Activated T-cell treated with anti-CD3 and anti-CD28 coated beads, Interleukin-2, amount 50 U/mL, for 24 hours (primary cell): ENCODE data around the gene CASZ1.

ENCODE experiments used
- DNase-seq: peaks from one replicate; pipeline ENCODE4 v3.0.0-alpha.2; 2020
- H3K27ac Mint-ChIP-seq: 2 replicates; pipeline ENCODE4 v1.8.0; 2020; ENCODE audit warnings: mild to moderate bottlenecking, mixed read lengths
- H3K27me3 Mint-ChIP-seq: 2 replicates; pipeline ENCODE4 v1.8.0; 2020; ENCODE audit warnings: mixed read lengths
- H3K36me3 Mint-ChIP-seq: 2 replicates; pipeline ENCODE4 v1.8.0; 2020; ENCODE audit warnings: low read depth, mixed read lengths
- H3K4me1 Mint-ChIP-seq: 2 replicates; pipeline ENCODE4 v1.8.0; 2020; ENCODE audit warnings: low read depth, mixed read lengths
- H3K4me3 Mint-ChIP-seq: 2 replicates; pipeline ENCODE4 v1.8.0; 2020; ENCODE audit warnings: mild to moderate bottlenecking, moderate library complexity, mixed read lengths
- H3K9me3 Mint-ChIP-seq: 2 replicates; pipeline ENCODE4 v1.8.0; 2020; ENCODE audit warnings: mixed read lengths

CASZ1 gene

DNA sequence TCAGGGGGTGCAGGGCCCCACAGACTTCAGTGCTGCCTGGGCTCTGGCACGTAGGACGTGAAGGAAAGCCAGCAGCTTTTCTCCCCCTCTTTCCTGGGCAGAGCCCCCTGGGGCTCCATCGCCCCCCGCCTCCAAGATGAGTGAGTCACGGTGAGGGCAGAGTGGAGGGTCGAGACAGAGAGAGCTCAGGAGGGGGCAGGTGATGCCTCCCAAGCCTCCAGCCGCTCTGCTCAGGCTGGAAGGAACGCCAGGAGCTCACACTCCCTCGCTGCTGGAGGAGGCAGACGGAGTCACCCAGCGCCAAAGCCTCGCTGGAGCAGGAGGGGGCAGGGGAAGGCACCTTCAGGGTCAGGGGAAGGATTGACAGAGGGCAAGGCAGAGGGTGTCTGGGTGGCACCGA lies 119.5 kb downstream of the CASZ1 start:
- H3K36me3 Mint-ChIP-seq, result no peaks in the 10 kb centered on the region
- H3K9me3 Mint-ChIP-seq, result no peaks in the 10 kb centered on the region
- H3K27ac Mint-ChIP-seq, result no peak overlapping the region
- H3K27me3 Mint-ChIP-seq, result no peaks in the 10 kb centered on the region
- H3K4me1 Mint-ChIP-seq, result no peaks in the 10 kb centered on the region
- DNase-seq, result no peak
- no peak overlapping the region for H3K4me3 Mint-ChIP-seq

DNA sequence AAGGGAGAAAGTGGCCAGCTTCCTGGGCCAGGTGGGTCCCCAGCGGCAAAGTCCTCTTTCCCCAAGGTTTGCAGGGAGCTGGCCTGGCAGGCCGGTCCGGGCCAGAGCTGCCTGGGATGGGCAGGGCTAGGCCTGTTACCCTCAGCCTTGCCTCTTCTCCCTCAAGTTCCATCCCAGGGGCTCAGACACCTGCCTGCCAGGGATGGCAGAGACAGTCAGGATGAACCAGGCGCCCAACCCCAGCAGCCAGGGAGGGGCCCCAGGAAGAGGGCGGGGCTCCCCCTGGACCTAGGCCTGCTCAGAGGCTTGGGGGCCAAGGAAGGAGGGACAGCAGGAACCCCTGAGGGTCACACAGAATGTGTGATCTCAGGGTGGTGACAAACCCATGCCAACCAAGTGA lies 120.6 kb downstream of the CASZ1 start:
- H3K36me3 Mint-ChIP-seq, result no peaks in the 10 kb centered on the region
- H3K27ac Mint-ChIP-seq, result no peak overlapping the region
- no peaks in the 10 kb centered on the region for H3K9me3 Mint-ChIP-seq
- H3K27me3 Mint-ChIP-seq, result no peaks in the 10 kb centered on the region
- H3K4me3 Mint-ChIP-seq, result no peak overlapping the region
- no peaks in the 10 kb centered on the region for H3K4me1 Mint-ChIP-seq
- no peak for DNase-seq

DNA sequence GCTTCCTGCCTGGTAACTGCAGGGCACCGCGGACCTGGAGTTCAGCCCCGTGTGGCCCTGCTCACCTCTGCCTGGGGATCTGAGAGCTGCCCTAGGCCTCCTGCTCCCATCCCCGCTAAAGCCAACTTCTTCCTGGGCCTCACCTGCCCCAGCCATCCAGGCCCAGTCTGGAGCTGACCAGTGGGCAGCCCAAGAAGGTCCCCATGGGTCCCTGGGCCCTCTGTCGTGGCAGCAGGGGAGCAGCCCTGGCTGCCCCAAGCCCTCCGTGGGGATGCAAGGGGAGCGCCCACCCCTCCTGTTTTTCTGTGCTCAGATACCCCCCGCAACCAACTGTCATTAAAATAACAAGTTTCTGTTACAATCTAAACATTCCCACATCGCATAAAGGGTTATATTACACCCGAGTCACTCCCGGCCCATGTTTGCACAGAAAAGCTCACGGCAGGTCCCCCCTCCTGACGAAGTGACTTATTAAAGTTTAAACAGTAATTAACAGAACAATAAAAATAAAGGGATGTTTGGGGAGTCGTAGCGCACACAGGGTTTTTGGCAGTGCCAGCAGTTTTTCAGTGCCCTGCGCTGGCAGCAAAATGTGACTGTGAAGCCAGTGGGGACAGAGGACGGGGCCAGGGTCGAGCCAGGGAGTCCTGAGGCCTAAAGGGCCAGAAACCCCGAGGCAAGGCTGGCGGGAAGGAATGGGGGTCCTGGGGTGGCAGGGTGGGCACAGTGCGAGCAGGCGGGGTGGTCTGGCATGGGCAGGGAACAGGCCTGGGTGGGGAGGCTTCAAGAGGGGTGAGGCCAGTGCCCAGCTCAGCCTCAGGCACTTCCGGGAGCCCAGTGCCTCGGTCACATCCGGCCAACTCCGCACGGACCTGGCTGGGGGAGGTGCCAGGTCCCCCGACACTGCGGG lies 121.5 kb downstream of the CASZ1 start:
- H3K9me3 Mint-ChIP-seq, result no peaks in the 10 kb centered on the region
- no peak for DNase-seq
- H3K4me1 Mint-ChIP-seq, result no peaks in the 10 kb centered on the region
- no peaks in the 10 kb centered on the region for H3K27me3 Mint-ChIP-seq
- H3K4me3 Mint-ChIP-seq, result no peak overlapping the region
- no peaks in the 10 kb centered on the region for H3K36me3 Mint-ChIP-seq
- H3K27ac Mint-ChIP-seq, result no peak overlapping the region

DNA sequence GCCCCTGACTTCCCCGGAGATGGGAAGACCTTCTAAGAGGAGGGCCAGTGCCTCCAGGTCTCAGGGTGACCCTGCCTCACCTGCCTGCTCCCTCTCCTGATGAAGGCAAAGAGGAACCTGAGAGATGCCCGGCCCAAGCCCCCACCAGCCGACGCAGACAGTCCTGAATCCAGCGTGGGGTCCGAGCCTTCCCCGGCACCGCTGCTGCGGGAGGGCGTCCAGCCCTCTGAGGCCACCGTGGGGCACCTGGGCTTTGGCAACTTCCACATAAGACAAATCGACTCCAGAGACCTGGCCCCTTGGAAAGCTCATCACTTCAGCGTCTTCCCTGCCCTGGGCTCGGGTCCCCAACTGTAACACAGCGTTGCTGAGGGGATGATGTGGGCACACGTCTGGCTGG lies 122.2 kb downstream of the CASZ1 start:
- H3K9me3 Mint-ChIP-seq, result no peaks in the 10 kb centered on the region
- no peak overlapping the region for H3K4me3 Mint-ChIP-seq
- H3K36me3 Mint-ChIP-seq, result no peaks in the 10 kb centered on the region
- H3K27me3 Mint-ChIP-seq, result no peaks in the 10 kb centered on the region
- DNase-seq, result no peak
- H3K4me1 Mint-ChIP-seq, result no peaks in the 10 kb centered on the region
- no peak overlapping the region for H3K27ac Mint-ChIP-seq

DNA sequence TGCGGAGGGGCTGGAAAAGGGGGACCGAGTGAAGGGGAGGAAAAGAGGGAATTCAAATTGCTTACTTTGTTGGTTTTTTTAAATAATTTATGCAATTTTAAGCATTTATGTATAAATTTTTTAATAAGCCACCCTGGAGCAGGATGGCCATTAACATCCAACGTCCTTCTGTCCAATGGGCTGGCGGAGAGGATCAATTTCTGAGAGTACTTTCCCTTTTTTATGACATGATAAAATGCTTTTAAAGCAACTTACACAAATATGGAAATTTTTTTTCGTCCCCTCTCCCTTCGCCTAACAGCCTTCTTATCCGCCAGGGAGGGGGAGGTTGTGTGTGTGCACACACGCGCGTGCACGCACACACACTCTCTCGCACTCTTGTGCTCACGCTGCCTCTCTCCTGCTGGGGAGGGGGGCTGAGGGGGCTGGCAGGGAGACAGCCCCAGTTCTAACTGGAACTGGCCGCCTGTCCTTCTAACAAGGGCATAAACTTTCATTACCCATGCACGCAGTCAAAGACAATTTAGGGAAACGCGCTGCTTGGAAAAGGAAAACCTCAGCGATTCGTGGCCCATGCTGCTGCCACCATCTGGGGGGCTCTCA lies 123.2 kb downstream of the CASZ1 start:
- no peak overlapping the region for H3K27ac Mint-ChIP-seq
- no peaks in the 10 kb centered on the region for H3K4me1 Mint-ChIP-seq
- H3K9me3 Mint-ChIP-seq, result no peaks in the 10 kb centered on the region
- no peak overlapping the region for H3K4me3 Mint-ChIP-seq
- H3K27me3 Mint-ChIP-seq, result no peaks in the 10 kb centered on the region
- H3K36me3 Mint-ChIP-seq, result no peaks in the 10 kb centered on the region
- DNase-seq, result no peak

DNA sequence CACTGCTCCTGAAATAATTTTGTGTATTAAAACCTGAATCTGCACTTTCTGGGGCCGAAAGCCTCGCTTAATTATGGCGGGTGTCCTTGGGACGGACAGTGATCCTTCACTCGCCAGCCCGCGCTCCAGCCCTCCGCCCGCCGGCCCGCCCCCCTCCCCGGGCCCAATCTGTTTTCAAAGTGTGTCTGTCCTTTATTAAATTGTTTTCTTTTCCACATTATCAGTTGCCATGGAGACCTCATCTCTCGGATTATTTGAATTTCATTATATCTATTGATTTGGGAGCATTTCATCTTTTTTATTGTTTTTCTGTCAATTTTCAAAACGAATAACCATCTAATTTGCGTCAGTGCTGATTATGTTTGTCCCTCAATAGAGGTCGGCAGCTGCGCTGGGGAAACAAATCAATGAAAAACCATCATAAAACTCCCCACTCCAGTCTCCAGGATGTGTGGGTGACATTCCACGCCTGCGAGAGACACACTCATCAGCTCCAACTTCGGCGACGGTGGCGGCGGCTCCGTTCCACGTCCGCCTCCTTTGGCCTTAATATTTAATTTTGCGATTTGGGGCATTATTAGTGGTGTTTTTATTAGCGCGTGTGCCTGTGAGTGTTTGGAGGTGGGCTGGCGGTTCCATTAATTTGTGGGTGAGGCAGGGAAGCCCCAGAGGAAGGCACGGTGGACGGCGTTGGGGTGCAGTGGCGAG lies 123.9 kb downstream of the CASZ1 start:
- Mint-ChIP-seq H3K36me3 (no peaks in the 10 kb centered on the region), H3K4me3 (no peak overlapping the region), H3K9me3 (no peaks in the 10 kb centered on the region), H3K4me1 (no peaks in the 10 kb centered on the region), H3K27me3 (no peaks in the 10 kb centered on the region), H3K27ac (no peak overlapping the region)
- no peak for DNase-seq

DNA sequence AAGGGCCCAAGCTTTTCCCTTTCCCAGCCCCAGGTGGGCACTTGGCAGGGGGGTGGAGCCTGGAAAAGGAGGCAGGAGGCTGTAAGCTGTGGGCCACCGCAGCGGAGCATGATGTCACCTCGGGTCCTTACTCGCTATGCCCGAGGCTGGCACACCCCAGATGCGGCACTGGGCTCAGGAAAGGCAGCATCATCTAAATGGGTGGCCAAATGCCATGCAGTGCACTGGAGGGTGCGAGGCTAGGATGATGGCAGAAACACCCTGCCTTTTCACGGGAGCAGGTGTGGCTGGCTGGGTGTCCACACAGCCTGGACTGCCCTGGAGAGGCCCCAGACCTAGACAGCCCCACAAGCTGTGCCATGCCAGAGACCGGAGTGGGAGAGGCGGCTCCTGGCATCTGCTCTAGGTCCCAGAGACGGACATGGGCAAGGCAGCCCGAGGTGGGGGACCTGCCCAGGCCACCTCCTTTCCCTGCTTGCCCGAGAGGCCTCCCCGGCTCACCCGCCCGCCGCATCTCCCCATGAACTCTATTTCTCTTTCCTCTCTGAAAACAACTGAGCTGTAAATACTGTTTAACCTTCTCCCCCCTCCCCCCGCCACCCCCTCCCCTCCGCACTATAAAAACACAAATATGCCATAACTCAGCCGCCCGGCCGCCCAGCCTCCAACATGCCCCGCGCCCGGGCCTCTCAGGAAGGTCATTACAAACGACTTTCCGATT lies 124.7 kb downstream of the CASZ1 start:
- Mint-ChIP-seq H3K27me3 (no peaks in the 10 kb centered on the region), H3K4me3 (no peak overlapping the region), H3K4me1 (no peaks in the 10 kb centered on the region), H3K27ac (no peak overlapping the region), H3K9me3 (no peaks in the 10 kb centered on the region), H3K36me3 (no peaks in the 10 kb centered on the region)
- DNase-seq, result no peak

DNA sequence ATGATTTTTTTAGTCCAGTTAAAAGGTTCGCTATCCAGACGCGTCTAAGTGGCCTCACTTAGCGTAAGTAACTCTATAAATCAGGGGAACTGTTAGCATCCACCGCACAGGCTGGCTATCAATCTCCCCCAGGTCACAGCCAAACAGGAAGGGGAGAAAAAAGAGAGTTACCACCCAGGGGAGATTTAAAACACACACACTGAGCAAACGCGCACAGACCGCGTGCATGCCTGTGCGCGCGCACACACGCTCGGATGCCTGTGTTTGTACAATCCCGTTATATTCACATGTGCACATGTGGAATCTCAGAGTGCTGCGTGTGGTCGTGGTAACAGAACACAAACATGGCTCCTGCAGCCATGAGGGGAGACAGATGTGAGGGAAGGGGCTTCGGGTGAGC lies 125.4 kb downstream of the CASZ1 start:
- DNase-seq, result no peak
- H3K4me3 Mint-ChIP-seq, result no peak overlapping the region
- no peak overlapping the region for H3K27ac Mint-ChIP-seq
- H3K27me3 Mint-ChIP-seq, result no peaks in the 10 kb centered on the region
- H3K4me1 Mint-ChIP-seq, result no peaks in the 10 kb centered on the region
- H3K36me3 Mint-ChIP-seq, result no peaks in the 10 kb centered on the region
- H3K9me3 Mint-ChIP-seq, result no peaks in the 10 kb centered on the region

DNA sequence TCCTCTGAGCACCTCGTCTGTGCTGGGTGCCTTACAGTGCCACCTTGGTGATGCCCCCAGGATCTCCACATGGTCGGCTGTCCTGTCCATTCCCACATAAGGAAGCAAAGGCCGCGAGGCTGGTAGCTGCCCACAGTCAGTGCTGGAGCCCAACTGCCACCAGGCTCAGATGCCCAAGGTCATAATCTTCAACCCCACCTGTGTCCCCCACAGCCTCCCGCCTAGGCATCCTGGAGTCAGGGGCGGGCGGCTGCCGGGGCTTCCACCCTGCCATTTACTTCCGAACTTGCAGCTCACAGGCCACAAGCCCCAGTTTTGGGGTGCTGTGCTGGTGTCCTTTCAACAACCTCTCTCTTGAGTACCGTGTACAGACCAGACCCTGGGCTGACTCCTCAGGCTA lies 126.3 kb downstream of the CASZ1 start:
- H3K27ac Mint-ChIP-seq, result no peak overlapping the region

DNA sequence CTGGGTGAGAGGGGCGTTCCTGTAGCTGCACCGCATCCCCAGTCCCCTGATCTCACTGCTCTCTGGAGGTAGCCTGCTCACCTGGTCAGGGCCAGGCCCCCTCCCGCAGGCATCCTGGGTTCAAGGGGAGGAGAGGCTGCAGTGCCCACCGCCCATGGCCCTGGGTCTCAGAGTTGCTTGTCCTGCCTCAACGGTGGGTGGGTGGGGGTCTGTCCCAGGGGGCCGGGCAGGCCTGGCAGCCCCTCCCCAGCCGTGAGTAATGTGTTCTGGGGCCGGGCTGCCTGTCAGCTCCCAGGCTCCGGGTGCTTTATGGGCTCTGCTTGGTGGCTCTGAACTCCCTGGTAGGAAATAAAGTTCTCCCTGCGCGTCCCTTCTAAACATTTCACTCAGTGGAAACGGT lies 126.9 kb downstream of the CASZ1 start:
- no peaks in the 10 kb centered on the region for H3K27me3 Mint-ChIP-seq
- H3K27ac Mint-ChIP-seq, result no peak overlapping the region
- DNase-seq, result no peak
- peaks cover 2% of the 10 kb centered on the region for H3K36me3 Mint-ChIP-seq
- H3K9me3 Mint-ChIP-seq, result no peaks in the 10 kb centered on the region
- H3K4me3 Mint-ChIP-seq, result no peak overlapping the region
- no peaks in the 10 kb centered on the region for H3K4me1 Mint-ChIP-seq

More for the DNA sequence above, 126.3 kb downstream of the CASZ1 start:
- Mint-ChIP-seq H3K9me3 (no peaks in the 10 kb centered on the region), H3K4me3 (no peak overlapping the region), H3K4me1 (no peaks in the 10 kb centered on the region), H3K27me3 (no peaks in the 10 kb centered on the region), H3K36me3 (peaks cover 2% of the 10 kb centered on the region)
- no peak for DNase-seq

DNA sequence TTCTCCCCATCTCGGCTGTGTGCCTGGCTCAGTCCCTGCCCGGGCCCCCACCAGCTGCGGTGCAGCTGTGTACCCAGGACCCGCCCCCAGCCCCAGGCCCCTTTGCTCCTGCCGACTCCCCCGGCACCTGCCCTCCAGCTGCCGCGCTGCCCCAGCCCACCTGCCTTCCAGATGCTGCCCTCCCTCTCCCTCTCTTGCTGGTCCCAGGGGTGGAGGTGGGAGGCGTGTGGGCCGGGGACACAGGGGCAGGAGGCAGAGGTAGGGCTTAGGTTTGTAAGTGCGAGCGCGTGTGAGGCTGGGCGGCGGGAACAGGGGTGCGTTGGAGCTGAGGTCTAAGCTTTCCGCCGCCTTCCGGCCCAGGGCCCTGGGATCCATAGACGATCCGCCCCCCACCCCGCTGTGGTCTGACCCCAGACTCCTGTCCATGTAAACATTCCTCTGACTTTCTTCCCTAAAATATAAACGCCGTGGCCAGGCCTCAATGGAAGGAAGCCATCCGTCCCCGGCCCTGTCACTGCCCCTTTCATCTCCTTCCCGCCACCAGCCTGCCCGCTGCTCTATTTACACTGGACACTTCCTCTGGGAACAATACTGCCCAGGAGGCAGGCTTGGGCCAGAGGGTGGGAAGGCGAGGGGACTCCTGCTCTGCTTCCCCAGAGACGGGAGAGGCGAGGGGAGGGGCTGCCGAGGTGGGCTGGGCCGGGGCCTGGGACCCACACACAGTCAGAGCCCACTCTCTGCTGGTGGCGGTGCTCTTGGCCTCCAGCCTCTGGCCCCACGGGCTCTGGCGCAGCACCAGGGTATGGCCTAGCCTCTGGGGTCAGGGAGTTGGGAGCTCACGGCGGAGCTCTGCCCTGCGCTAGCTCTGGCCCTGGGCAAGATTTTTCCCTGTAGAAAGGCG lies 128.3 kb downstream of the CASZ1 start:
- DNase-seq, result no peak
- Mint-ChIP-seq H3K27ac (no peak overlapping the region), H3K4me3 (no peak overlapping the region), H3K27me3 (no peaks in the 10 kb centered on the region), H3K36me3 (peaks cover 4% of the 10 kb centered on the region), H3K9me3 (no peaks in the 10 kb centered on the region), H3K4me1 (no peaks in the 10 kb centered on the region)

DNA sequence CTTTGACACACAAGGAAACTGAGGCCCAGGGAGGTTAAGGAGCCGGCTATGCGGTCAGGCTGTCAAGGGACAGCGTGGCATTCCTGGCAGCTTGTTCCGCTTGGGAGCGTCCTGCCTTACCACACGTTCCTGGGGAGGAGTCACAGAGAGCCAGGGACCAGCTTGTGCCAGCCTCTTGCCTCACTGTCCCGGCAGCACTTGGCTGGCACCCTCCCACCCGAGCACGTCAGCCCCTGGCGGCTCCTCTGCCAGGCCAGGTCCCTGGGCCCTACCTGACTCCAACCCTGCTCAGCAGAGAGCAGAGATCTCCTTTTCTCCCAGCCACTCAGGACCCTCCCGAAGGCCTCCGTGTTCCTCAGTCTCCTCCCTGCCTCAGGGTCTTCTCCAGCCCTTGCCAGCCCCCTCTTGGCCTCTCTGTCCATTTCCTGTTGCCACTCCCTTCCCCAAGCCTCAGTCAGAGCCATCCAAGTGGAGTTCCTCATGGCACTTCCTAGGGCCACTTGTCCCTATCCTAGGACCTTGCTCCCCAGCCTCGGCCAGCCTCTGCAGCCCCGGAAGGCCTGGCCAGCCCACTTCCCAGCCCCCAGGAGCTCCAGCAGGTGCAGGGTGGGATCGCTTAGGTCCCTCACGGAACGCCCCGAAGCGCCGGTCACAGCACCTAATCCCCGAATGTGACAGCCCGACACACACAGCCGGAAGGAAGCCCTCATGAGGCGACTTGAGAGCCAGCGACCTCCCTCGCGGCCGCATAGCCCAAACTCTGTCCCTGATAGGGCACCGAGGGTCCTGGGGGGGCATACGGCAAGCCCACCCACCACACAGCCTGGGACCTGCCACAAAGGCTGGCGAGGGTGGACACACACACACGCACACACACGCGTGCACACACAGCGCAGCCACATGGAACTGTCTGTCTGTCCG lies 130.3 kb downstream of the CASZ1 start:
- no peaks in the 10 kb centered on the region for H3K4me1 Mint-ChIP-seq
- no peak overlapping the region for H3K4me3 Mint-ChIP-seq
- no peaks in the 10 kb centered on the region for H3K27me3 Mint-ChIP-seq
- no peak for DNase-seq
- no peak overlapping the region for H3K27ac Mint-ChIP-seq
- H3K9me3 Mint-ChIP-seq, result no peaks in the 10 kb centered on the region
- H3K36me3 Mint-ChIP-seq, result peaks cover 4% of the 10 kb centered on the region

DNA sequence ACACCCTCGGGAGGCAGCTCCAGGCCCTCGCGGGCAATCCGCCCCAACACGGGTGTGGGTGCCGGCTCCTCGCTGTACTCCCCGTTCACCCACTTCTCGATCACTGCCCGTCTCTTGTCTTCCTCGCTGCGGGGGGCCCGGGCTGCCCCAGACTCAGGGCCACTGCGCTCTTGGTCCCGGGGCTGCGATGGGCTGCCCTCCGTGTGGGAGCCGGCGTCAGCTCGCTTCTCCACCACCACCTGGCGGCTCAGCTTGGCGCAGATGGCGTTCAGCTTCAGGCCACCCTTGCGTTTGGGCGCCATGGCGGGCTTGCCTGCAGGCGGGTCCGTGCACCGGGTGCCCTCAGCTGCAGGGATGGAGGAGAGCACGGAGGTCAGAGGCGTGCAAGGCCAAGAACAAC lies 131.2 kb downstream of the CASZ1 start:
- no peaks in the 10 kb centered on the region for H3K9me3 Mint-ChIP-seq
- DNase-seq, result no peak
- H3K36me3 Mint-ChIP-seq, result peaks cover 4% of the 10 kb centered on the region
- no peak overlapping the region for H3K27ac Mint-ChIP-seq
- H3K4me3 Mint-ChIP-seq, result no peak overlapping the region
- no peaks in the 10 kb centered on the region for H3K27me3 Mint-ChIP-seq
- H3K4me1 Mint-ChIP-seq, result no peaks in the 10 kb centered on the region
